ENCODE measurements around the gene MFSD8.
"Not testable (repeated sequence)": the region's sequence is repeated elsewhere in the genome, so short reads cannot be mapped to it uniquely, and the experiment has no call there.

The MFSD8 gene

GRCh38 chr4:127988638-127989037 lies 23.7 kb upstream of the MFSD8 start:
- H3K4me3 ChIP-seq (ENCODE audit: low read depth, low read length) = no peak overlapping the region
- TF ChIP-seq, protein P1, sequence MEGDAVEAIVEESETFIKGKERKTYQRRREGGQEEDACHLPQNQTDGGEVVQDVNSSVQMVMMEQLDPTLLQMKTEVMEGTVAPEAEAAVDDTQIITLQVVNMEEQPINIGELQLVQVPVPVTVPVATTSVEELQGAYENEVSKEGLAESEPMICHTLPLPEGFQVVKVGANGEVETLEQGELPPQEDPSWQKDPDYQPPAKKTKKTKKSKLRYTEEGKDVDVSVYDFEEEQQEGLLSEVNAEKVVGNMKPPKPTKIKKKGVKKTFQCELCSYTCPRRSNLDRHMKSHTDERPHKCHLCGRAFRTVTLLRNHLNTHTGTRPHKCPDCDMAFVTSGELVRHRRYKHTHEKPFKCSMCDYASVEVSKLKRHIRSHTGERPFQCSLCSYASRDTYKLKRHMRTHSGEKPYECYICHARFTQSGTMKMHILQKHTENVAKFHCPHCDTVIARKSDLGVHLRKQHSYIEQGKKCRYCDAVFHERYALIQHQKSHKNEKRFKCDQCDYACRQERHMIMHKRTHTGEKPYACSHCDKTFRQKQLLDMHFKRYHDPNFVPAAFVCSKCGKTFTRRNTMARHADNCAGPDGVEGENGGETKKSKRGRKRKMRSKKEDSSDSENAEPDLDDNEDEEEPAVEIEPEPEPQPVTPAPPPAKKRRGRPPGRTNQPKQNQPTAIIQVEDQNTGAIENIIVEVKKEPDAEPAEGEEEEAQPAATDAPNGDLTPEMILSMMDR (IDR thresholded peaks at IDR 0.05; ENCODE audit: low read depth, low read length) = no peak

DNA sequence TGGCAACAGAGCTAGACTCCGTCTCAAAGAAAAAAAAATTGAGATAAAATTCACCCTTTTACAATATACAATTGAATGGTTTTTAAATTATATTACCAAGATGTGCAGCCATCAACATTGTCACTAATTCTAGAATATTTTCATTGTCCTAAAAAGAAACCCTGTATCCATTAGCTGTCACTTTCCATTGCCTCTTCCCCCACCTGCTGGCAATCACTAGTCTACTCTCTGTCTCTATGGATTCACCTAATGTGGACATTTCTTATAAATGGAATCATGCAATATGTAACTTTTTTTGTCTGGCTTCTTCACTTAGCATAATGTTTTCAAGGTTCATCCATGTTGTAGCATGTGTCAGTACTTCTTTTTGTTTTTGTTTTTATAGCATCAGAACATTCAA lies 21.0 kb upstream of the MFSD8 start:
- TF ChIP-seq, protein P1 (IDR thresholded peaks at IDR 0.05; ENCODE audit: low read depth, low read length) = no peak
- H3K4me3 ChIP-seq (ENCODE audit: low read depth, low read length) = no peak overlapping the region

DNA sequence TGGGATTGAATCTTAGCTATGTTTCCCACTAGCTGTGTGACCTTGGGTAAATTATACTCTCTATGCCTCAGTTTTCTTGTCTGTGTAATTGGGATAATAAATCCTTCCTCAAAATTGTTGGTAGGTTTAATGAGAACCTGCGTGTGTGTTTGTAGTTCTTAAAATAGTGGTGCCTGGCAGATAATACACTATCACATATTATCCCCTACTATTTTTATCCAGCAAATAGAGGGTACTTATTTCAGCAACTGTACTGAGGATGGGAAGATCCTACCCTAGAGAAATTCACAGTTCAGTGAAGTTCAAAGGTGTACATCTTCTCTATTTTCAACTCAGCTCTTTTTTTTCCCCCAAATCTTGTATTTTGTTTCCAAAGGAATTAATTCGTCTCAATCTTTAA lies 17.5 kb upstream of the MFSD8 start:
- no peak overlapping the region for H3K4me3 ChIP-seq (ENCODE audit: low read depth, low read length)
- TF ChIP-seq, protein P1 (IDR thresholded peaks at IDR 0.05; ENCODE audit: low read depth, low read length) = no peak

GRCh38 chr4:127978930-127979329 lies 14.0 kb upstream of the MFSD8 start:
- no peak overlapping the region for H3K4me3 ChIP-seq (ENCODE audit: low read depth, low read length)
- TF ChIP-seq, protein P1 (IDR thresholded peaks at IDR 0.05; ENCODE audit: low read depth, low read length) = no peak

DNA sequence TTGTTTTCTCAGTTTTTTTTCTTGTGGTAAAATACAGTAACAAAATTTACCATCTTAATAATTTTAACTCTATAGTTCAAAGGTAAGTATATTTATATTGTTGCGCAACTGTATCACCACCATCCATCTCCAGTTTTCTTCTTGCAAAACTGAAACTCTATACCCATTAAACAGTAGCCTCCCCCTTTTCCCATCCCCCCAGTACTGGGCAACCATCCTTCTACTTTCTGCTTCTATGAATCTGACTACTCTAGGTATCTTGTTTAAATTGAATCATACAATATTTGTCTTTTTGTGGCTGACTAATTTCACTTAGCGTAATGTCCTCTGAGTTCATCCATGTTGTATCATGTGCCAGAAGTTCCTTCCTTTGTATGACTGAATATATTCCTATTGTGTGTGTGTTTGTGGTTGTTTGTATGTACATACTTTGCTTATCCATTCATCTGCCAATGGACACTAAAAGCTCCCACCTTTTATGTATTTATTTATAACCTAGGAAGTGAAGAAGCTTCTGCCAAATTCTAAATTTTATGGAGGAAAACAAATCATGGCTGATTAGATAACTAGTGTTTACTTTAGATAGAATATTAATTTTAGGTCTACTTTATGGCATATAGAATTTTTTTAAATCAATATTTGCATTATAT lies 10.3 kb upstream of the MFSD8 start:
- H3K4me3 ChIP-seq (ENCODE audit: low read depth, low read length) = no peak overlapping the region
- TF ChIP-seq, protein P1 (IDR thresholded peaks at IDR 0.05; ENCODE audit: low read depth, low read length) = no peak

- not testable (repeated sequence) for H3K4me3 ChIP-seq (ENCODE audit: low read depth, low read length)
Measured at GRCh38 chr4:127970925-127971324, 6.0 kb upstream of the MFSD8 start.

- TF ChIP-seq, protein P1 (IDR thresholded peaks at IDR 0.05; ENCODE audit: low read depth, low read length) = no peak
- no peak overlapping the region for H3K4me3 ChIP-seq (ENCODE audit: low read depth, low read length)
Measured at GRCh38 chr4:127968586-127968985, 3.6 kb upstream of the MFSD8 start.
